Upper lobe of left lung (tissue), 6 donors: ENCODE results near the gene TJP3. TPM values are rescaled to one million over a fixed set of nuclear protein-coding genes. Genes with fewer than 3 reads are reported as not detected.

Experiments
- ATAC-seq, 2 donors: fragments of 200-7000 bp; cut with Tn5 transposase; one replicate each; pipeline ENCODE4 v1.9.1; 2022; ENCODE audit warnings: mild to moderate bottlenecking in 2 of 2, moderate library complexity in 2 of 2; ENCODE audit not compliant: low FRiP score in 2 of 2
- DNase-seq, 2 donors: peaks; one replicate each; pipeline ENCODE4 v3.0.0-alpha.2; 2019 to 2020
- H3K27ac ChIP-seq, 4 donors: fragments of 200-600 bp; sonication (generic); one replicate each; pipeline ENCODE4 v1.5.1; 2016 to 2019
- H3K27me3 ChIP-seq, 4 donors: fragments of 200-600 bp; sonication (generic); one replicate each; pipeline ENCODE4 v1.5.1; 2017 to 2019
- H3K36me3 ChIP-seq, 4 donors: fragments of 200-600 bp; sonication (generic); one replicate each; pipeline ENCODE4 v1.5.1; 2016 to 2019
- H3K4me1 ChIP-seq, 4 donors: fragments of 200-600 bp; sonication (generic); one replicate each; pipeline ENCODE4 v1.5.1; 2018 to 2019
- H3K4me3 ChIP-seq, 4 donors: fragments of 200-600 bp; sonication (generic); one replicate each; pipeline ENCODE4 v1.5.1; 2017 to 2019; ENCODE audit warnings: mild to moderate bottlenecking in 2 of 4, moderate library complexity in 1 of 4
- H3K9me3 ChIP-seq, 4 donors: fragments of 200-600 bp; sonication (generic); one replicate each; pipeline ENCODE4 v1.5.1; 2018 to 2019
- EP300 ChIP-seq, 4 donors: sonication (generic); formaldehyde crosslinking; IDR thresholded peaks; one replicate each; pipeline ENCODE4 v1.5.1; 2017; ENCODE audit warnings: antibody characterized with exemption in 4 of 4, control low read depth in 2 of 4
- POLR2A ChIP-seq, 4 donors: fragments of 450-650 bp; IDR thresholded peaks; one replicate each; pipeline ENCODE4 v1.5.1; 2016 to 2017; ENCODE audit warnings: antibody characterized with exemption in 4 of 4, mild to moderate bottlenecking in 2 of 4
- POLR2AphosphoS5 ChIP-seq, 2 donors: sonication (generic); formaldehyde crosslinking; IDR thresholded peaks; one replicate each; pipeline ENCODE4 v1.5.1; 2017; ENCODE audit warnings: antibody characterized with exemption in 2 of 2
- WGBS, 2 donors: methylation state at CpG; one replicate each; pipeline ENCODE4 v1.1.5; 2017 to 2018; 5-methylcytosine and 5-hydroxymethylcytosine counted together
- total RNA-seq, 6 donors: library from RNA; depleted of rRNA in 4 of 6; stranded (reverse); fragments of >200 nt in 4 of 6; gene quantifications; one replicate each; pipeline versions ENCODE4 v1.1.0 to v1.2.1, GENCODE V29; 2016 to 2021
- TF ChIP-seq, protein P1 (sequence below), 6 experiments: fragments of 450-650 bp in 4 of 6; fragments of 200-600 bp in 2 of 6; sonication (generic) in 2 of 6; IDR thresholded peaks; one replicate each; pipeline ENCODE4 v1.5.1; 2016 to 2019; ENCODE audit warnings: antibody characterized with exemption in 6 of 6
- donor health status: DM: no; HTN: no; CAD: no; lungs with moderate emphysema.
- donor health status: DM: no; HTN: yes; CAD: no; lungs with severe emphysema.

TJP3 gene
- total RNA-seq, 6 donors from 2014 or later: 27.2 to 94.3 (median 55.5) TPM

DNA sequence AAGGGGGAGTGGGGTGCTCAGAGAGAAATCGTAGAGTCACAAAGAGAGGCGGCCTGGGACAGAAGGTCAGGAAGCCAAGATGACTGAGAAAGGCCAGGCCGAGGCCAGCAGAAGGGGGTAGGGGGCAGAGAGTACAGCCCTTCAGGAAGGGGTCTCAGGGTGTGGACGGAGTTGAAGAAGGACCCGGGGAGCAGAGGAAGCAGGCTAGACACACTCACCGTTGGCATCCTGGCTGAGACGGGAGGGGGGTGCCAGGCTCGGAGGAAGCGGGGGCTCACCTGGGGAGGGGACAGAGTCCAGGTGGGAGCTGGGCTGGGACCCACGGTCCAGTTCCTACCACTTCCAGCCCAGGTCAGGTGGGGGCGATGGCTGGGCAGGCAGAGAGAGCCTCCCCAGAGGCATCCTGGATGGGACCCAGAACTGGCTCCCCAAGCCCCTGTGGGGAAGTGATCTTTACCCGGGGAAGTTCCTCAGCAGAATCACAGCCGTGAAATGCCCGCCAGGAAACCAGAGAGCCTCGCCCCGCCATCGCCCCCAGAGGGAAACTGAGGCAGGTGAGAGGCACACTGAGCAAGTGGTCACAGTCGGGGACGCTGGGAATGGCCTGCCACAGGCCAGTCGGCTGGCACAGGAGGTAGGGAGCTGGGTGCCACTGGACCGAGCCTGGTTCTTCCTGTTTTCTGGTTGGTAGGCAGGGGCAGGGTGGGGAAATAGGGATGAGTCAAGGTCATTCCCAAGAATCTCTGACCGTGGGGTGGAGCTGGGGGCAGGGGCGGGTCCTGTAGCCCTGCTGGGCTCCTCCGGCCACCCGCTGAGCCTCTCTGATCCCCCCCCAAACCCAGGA is 76.6 kb downstream of the TJP3 start:
- ATAC-seq: peak; percentile 28 to 39
- H3K4me3 ChIP-seq: peak overlapping the region in 3 of 4 donors; percentile 55 to 64 (median 63)
- H3K36me3 ChIP-seq: peaks cover 0 to 10% (median 0%) of the 10 kb centered on the region in 4 donors
- H3K27me3 ChIP-seq: peaks cover 0 to 7% (median 3%) of the 10 kb centered on the region in 4 donors
- peaks cover 12 to 27% (median 17%) of the 10 kb centered on the region in 4 donors for H3K9me3 ChIP-seq
- 32 to 33% methylated on average over 10 to 25 of the region's 25 CpGs for WGBS, 2 donors
- peak overlapping the region in 2 of 4 donors; percentile 30 to 79 for H3K27ac ChIP-seq
- peaks cover 0 to 22% (median 4%) of the 10 kb centered on the region in 4 donors for H3K4me1 ChIP-seq
- DNase-seq: no peak
- TF ChIP-seq EP300 (IDR thresholded peaks at IDR 0.05): no peak
- TF ChIP-seq, protein P1, sequence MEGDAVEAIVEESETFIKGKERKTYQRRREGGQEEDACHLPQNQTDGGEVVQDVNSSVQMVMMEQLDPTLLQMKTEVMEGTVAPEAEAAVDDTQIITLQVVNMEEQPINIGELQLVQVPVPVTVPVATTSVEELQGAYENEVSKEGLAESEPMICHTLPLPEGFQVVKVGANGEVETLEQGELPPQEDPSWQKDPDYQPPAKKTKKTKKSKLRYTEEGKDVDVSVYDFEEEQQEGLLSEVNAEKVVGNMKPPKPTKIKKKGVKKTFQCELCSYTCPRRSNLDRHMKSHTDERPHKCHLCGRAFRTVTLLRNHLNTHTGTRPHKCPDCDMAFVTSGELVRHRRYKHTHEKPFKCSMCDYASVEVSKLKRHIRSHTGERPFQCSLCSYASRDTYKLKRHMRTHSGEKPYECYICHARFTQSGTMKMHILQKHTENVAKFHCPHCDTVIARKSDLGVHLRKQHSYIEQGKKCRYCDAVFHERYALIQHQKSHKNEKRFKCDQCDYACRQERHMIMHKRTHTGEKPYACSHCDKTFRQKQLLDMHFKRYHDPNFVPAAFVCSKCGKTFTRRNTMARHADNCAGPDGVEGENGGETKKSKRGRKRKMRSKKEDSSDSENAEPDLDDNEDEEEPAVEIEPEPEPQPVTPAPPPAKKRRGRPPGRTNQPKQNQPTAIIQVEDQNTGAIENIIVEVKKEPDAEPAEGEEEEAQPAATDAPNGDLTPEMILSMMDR (IDR thresholded peaks at IDR 0.05): no peak
- TF ChIP-seq POLR2AphosphoS5 (IDR thresholded peaks at IDR 0.05): no peak
- TF ChIP-seq POLR2A (IDR thresholded peaks at IDR 0.05): no peak

DNA sequence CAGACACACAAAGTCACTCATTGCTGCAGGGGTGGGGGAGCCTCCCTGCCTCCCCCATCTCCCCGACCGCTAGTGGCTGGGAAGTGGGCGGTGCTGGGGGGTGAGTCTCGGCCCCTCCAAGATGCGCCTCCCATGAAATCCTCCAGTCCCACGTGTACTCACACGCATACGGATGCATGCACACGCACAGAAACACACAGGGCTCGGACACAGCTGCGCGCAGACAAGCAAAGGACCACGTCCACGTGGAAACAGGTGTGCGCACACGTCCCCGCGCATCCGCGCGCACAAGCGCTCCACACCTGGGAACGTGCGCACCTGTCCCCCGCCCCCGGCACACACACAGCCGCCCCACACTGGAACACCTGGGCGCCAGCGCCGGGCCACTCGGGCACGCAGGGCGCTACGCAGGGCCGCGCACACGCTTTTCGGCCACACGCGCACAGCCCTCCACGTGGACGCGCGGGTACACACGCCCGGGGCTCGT is 77.3 kb downstream of the TJP3 start:
- Histone ChIP-seq H3K27ac (peak overlapping the region in 3 of 4 donors; percentile 30 to 79 (median 67)), H3K27me3 (peaks cover 0 to 7% (median 3%) of the 10 kb centered on the region in 4 donors), H3K4me1 (peaks cover 0 to 22% (median 4%) of the 10 kb centered on the region in 4 donors), H3K36me3 (peaks cover 0 to 10% (median 0%) of the 10 kb centered on the region in 4 donors), H3K4me3 (peak overlapping the region; percentile 55 to 64 (median 60)), H3K9me3 (peaks cover 12 to 25% (median 17%) of the 10 kb centered on the region in 4 donors)
- peak in 1 of 2 donors; percentile 25 for ATAC-seq
- 6% methylated on average over 18 of the region's 47 CpGs; no CpG with 5 or more reads in 1 of the 2 donors for WGBS, 2 donors
- DNase-seq: no peak
- TF ChIP-seq EP300 (IDR thresholded peaks at IDR 0.05) (no peak), POLR2A (IDR thresholded peaks at IDR 0.05) (no peak), POLR2AphosphoS5 (IDR thresholded peaks at IDR 0.05) (no peak)

DNA sequence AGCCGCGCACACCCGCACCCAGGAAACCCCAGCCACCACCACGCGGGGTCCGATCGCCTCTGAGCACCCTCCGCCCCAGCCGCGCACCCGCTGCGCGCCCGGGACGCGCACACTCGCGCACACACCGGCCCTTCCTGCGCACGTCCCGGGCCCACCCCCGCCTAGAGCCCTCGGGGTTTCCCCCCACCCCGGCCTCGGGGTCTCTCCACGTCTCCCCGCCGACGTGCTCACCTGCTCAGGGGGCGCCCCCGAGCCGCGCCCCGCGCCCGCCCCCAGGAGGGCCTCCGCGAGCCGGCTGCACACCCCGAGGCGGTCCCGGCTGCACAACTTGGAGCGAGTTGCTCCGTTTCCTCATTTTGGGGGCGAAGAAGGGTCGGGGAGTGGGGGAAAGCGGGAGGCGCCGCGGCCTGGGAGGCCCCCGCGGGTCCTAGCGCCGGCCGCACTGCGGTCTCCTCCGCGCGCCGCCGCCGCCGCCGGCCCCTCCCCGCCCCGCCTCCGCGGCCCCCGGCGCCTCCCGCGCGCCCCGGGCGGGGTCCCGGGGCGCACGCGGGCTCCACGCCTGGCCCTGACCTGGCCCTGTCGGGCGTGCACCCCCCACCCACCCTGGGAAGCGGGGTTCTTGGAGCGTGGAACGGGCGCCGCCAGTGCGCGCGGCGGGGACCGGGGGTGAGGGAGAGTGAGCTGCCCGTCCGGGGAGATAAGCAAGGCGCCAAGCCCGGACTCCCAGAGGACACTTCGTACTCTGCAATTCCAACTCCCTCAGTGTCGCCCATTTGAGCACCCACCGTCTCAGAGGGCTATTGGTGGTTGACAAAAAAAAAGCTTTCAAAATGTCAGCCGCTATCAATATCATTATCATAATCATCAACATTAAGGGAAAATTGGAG is 78.0 kb downstream of the TJP3 start, which contains the start of gene MATK:
Gene MATK, minus strand, starts transcription at position 444 of the 887 bp plus-strand sequence. CDS start 1,246 bp downstream, outside the sequence.
- peaks cover 12 to 18% (median 15%) of the 10 kb centered on the region in 4 donors for H3K9me3 ChIP-seq
- DNase-seq (peak in 1 of 2 donors; percentile 83), ATAC-seq (peak in 1 of 2 donors; percentile 15)
- peak within 1 kb of the TSS; percentile 55 to 64 (median 60) for H3K4me3 ChIP-seq
- H3K27me3 ChIP-seq: peaks cover 0 to 7% (median 3%) of the 10 kb centered on the region in 4 donors
- 10 to 27% methylated on average over 6 to 23 of the region's 101 CpGs for WGBS, 2 donors
- H3K27ac ChIP-seq: peak within 1 kb of the TSS in 3 of 4 donors; percentile 30 to 79 (median 67)
- H3K36me3 ChIP-seq: peaks cover 0 to 10% (median 0%) of the 10 kb centered on the region in 4 donors
- TF ChIP-seq, protein P1 (IDR thresholded peaks at IDR 0.05): no peak
- TF ChIP-seq POLR2A (IDR thresholded peaks at IDR 0.05) (no peak), POLR2AphosphoS5 (IDR thresholded peaks at IDR 0.05) (no peak), EP300 (IDR thresholded peaks at IDR 0.05) (no peak)
- peaks cover 0 to 22% (median 4%) of the 10 kb centered on the region in 4 donors for H3K4me1 ChIP-seq

DNA sequence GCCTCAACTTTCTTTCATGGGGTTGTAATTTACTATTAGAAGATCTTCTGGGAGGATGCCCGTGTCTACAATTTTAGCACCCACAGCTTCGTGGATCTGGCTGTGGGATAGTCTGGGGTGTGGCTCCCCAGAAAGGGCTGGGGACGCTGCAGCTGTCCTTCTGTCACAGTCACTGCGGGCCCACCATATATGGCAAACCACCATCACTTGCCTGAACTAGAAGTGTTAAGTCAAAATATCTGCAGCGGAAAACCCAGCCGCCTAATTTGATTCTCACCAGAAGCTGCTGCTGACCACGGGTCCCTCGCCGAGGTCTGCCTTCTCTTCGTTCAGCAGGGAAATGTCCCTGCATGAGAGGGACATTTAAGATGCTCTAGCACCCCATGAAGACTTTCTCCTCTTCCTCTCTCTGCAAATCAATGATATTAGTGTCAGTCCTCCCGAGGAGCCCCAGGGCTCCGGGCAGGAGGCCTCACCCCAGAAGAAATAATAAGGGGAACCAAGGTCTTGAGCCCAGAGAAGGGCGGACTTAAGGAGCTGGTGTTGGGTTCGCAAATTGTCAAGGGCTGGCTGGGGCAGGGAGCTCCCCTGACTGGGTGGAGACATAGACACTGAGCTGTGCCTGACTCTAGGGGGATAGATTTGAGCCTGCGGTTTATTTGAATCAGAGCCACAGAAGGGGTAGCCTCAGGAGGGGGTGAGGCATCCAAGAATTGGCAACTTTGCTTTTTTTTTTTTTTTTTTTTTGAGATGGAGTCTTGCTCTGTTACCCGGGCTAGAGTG is 81.0 kb downstream of the TJP3 start:
- H3K36me3 ChIP-seq: no peaks in the 10 kb centered on the region
- H3K4me3 ChIP-seq: no peak overlapping the region
- peaks cover 0 to 7% (median 3%) of the 10 kb centered on the region in 4 donors for H3K27me3 ChIP-seq
- no peaks in the 10 kb centered on the region for H3K9me3 ChIP-seq
- H3K27ac ChIP-seq: no peak overlapping the region
- ATAC-seq: no peak
- TF ChIP-seq EP300 (IDR thresholded peaks at IDR 0.05) (no peak), POLR2AphosphoS5 (IDR thresholded peaks at IDR 0.05) (no peak), POLR2A (IDR thresholded peaks at IDR 0.05) (no peak)
- TF ChIP-seq, protein P1 (IDR thresholded peaks at IDR 0.05): no peak
- DNase-seq: no peak
- H3K4me1 ChIP-seq: peaks cover 0 to 22% (median 4%) of the 10 kb centered on the region in 4 donors
- 60 to 62% methylated on average over 13 to 16 of the region's 16 CpGs for WGBS, 2 donors
